Ecto neural progenitor cell (in vitro differentiated cells): ENCODE measurements around the gene RARRES1.

Experiments used
- DNase-seq: peaks from one replicate; pipeline ENCODE4 v3.0.0-alpha.2; 2018; ENCODE audit warnings: low spot score

The RARRES1 gene

DNA sequence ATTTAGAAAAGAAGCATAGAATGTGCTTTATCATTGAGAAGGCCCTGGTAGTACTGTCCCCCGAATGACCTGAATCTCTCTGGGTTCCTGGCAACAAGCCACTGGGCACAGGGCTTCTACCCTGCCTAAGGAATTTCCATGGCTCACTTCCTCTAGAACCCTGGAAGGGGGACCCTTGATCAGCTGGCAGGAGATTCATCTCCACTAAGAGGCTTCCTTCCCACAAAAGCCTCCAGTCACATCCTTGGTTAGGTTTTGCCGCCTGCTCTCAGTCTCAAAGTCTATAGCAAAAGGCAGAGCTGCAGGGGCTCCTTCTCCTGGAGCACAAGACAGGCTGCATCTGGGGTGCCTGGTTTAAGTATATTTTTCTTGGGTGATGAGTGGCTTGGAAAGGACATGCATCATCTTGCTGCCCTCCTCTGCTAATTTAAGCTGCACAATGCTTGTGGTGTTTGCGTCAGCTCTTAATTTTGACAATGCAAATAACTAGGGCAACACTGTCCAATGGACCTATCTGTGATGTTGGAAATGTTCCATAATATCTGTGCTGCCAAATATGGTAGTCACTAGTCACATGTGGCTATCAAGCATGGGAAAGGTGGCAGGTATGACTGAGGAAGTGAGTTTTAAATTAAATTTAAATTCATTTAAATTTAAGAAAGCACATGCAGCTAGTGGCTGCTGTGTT lies 33.4 kb upstream of the RARRES1 start:
- no peak for DNase-seq

DNA sequence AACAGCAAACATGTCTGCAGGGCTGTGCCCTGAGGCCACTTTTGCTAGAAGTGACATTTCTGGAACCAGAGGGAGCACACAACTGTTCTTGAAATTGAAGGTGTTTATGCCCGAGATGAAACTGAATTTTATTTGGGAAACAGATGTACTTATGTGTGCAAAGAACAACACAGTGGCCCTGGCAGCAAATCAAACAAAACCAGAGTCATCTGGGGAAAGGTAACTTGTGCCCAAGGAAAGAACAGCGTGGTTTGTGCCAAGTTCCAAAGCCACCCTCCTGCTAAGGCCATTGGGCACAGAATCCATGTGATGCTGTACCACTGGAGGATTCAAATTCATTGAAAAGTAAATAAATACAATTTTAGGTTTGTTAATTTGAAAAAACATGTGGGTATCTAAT lies 31.2 kb upstream of the RARRES1 start:
- no peak for DNase-seq

DNA sequence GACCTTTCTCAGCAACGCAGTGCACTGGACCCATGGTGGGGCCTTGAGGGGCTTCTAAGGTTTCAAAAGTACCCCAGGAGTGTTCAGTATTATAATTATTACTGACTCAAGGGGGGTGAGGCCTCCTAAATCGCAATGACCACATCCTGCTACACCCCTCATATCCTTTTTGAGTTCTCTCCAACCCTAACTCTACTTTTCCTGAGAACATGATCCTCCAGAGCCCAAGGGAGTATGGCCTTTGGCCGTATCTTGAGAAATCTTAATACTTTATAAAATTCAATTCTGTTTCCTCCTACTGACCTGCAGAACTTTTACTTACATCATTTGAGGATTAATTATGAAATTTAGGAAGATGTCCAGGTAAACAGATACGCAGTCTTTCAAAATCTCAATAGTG lies 30.4 kb upstream of the RARRES1 start:
- no peak for DNase-seq

DNA sequence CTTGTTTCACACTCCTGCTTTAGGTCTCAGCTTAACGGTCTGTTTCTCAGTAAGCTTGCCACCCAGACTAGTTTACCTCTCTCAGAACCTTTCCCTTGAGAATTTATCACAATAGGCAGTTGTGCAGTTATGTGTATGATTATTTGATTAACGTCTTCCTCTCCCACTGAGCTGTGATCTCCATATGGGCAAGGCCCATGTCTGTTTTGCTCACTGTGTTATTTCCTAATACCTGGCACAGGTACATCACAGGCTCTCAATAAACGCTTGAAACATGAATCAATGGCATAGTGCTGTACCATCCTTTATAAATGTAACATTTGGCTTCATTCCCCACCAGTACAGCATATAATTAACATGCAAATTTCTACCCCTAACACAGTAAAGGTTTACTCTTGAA lies 29.1 kb upstream of the RARRES1 start:
- DNase-seq, result no peak

DNA sequence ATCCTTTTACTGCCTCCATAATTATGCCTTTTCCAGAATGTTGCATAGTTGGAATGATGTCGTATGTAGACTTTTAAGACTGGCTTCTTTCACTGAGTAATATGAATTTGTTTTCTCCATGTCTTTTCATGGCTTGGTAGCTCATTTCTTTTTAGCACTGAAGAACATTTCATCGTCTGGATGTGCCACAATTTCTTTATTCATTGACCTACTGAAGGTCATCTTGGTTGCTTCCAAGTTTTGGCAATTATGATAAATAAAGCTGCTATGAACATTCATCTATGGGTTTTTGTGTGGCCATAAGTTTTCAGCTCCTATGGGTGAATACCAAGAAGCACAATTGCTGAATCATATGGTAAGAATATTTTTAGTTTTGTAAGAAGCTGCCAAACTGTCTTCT lies 23.2 kb upstream of the RARRES1 start:
- DNase-seq, result no peak

DNA sequence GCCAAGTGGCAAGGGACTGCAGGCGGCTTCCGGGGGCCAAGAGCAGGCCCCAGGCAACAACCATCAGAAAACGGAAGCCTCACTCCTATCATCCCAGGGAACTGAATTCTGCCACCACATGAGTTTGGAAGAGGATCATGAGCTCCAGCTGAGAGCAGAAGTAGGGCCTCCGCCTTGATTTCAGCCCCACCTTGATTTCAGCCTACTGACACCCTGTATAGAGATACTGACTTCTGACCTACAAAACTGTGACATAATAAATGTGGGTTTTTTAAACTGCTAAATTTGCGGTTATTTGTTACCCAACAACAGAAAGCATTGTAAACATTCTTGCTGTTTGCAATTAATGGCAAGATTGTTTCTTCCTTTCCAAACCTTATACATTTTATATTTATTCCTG lies 21.6 kb upstream of the RARRES1 start:
- DNase-seq, result no peak

DNA sequence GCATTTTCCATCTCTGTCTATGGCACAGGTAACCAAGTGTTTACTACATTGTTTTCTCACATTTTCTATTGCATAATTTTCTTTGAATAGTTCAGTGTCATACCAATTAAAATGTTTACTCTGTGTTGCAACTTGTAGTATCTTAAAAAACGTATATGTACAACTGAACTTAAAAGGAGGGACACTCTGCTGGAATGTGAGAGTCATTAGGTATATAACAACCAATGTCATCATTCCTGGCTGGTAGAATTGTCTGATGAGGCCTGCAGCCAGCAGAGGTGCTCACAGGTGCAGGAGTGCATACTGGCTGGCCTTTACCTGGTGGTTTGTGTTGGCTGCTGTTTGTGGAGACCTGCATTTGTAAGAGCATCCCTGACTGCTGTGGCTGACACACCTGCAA lies 19.1 kb upstream of the RARRES1 start:
- DNase-seq, result no peak

DNA sequence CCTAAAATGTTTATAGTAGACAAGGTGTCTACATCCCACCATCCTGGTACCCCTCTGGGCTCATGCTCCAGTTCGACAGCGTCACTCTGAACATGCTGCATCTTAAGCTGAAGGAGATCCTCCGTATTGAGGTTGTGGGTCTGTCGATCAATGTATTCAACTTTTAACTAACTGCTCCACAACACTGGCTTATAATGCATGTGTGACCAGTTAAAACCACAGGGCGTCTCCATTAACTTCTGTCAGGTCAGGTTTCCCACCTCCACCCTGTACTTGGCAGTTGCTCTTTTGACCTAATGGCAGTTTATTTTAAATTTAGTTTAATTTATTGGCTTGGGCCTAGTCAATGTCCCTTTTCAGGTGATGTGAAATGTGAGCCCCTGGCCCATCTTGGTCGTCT lies 17.8 kb upstream of the RARRES1 start:
- DNase-seq, result no peak

DNA sequence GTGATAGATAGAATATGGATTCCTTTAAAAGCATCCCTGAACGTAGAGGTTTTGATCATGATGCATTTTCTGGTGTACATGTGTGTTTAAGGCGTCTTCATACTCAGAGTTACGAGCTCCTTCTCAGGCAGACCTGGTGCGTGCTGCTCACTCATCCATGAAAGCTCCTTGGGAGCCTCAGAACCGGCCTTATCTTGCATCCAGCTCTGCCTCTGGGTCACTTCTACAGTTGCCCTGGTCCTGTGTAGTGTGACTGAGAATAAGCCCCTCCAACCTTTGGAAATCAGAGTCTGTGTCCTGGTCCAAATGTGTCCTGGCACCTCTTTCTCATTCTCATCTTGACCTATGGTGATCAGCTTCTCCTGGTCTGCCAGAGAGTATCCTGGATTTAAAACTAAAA lies 17.3 kb upstream of the RARRES1 start:
- no peak for DNase-seq

DNA sequence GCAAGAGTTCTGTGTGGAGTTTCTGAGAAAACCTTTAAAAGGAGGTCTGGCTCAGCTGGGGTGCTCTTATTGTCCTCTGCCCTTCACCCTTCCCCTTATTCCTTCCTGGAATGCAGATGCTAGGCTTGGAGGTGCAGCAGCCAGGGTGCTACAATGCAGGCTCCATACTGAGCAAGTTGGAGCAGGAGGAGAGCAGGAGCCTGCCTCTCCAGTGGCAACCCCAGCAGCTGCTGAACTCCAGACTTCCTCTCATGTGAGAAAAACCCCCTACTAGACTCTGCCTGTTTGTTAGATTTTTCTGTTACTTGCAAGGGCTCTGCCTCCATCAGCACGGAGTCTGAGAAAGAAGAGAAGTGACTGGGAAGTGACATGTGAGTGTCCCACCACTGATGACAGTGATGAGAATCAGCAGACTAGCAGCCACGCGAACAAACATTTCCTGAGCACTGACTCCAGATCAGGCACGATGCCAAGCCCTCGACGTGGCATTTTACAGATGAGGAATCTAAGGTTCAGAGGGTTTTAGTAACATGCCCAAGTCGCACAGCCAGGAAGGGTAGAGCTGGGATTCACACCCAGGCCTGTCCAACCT lies 16.1 kb upstream of the RARRES1 start:
- no peak for DNase-seq

DNA sequence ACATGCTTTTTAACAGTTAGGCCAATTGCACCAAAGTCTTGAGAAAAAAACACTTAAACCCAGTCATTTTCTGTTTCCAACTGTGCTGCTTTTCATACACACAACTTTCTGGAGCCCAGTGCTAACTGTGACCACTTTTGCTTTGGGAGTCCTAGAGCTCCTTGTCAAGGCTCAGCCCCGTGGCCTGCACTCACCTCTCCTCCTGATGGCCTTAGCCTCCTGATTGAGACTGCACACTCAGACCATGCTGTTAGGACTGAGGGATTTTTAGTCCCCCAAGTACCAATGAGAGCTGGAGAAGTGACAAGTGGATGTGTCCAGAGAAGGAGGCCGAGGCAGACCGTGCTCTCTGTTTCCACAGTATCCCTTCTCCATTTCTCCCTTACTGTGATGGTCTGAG lies 15.2 kb upstream of the RARRES1 start:
- no peak for DNase-seq

DNA sequence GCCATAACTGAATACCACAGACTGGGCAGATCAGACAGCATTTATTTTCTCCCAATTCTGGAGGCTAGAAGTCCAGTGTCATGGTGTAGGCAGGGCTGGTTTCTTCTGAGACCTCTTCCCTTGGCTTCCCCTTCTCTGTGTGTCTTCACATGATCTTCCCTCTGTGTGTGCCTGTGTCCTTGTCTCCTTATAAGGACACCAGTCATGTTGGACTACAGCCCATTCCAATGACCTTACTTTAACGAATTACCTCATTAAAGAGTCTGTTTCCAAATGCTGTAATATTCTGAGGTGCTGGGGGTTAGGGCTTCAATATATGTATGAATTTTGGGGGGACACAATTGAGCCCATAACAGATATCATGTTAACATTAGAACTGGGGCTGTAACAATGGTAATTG lies 13.3 kb upstream of the RARRES1 start:
- no peak for DNase-seq

DNA sequence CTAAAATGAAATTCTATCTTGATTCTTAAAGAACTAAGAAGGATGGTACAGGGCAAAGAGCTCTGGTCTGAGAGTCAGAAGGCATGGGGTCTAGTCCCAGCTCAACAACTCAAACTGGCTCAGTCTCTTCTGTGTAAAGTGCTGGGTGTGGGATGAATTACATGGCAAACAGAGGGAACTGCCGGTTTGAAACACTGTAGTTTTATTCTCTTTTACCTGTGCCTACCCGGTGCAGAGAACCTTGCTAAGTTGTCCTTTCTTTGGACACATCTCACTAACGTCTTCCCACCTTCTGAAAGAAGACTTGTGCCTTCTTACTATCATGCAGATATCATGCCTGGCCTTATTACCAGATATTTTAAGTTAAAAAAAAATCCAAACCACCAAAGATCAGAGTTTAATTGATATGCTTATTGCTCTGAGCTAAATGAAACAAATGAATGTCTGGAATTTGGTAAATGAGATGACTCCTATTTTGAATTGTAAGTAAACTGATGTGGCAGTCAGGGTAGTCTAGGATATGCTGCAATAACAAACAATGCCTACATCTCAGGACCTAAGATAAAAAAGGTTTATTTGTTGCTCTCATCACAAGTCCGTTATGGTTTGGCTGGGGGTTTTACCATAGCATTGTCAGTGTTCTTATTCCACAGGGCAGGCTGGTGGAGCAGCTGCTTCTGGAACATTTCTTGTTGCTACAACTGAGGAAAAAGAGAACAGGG lies 12.5 kb upstream of the RARRES1 start:
- DNase-seq, result no peak

DNA sequence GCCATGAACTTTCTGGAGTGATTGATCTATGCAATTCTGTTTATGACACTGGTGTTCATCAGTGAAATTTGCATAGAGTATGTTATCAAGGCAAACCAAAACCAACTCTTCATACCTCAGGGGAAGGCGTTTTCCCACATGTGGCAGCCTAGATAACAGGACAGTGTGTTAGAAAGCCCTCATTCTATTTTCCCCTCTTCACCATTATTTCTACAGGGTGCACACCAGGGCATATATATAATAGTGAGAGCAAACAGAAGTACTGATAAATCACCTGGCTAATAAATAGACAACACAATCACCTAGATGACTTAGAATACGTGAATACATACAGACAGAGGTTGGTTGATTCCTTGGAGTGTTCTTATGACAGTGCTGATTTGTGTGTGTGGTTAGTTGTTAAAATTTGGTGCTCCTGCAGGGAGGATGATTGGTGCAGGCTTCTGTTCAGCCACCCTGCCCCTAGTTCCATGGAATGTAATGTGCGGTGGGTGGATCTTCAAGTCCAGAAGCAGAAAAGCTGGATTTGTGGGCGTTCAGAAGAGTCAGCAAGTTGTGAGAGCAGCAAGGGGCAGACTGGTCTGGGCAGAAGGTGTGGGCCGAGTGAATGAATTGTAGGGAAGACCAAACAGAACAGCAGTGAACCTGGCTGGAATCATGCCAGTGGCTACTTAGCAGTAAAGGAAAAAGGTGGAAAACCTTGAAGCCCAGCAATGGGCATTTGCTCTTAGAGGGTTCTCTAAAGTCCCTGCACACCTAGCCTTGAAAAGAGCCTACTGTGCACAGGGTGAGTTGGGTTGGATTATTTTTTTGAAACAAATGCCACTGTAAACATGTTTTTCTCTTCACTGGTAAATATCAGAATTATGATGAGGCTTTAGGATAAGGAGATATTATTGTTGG lies 11.7 kb upstream of the RARRES1 start:
- DNase-seq, result no peak

DNA sequence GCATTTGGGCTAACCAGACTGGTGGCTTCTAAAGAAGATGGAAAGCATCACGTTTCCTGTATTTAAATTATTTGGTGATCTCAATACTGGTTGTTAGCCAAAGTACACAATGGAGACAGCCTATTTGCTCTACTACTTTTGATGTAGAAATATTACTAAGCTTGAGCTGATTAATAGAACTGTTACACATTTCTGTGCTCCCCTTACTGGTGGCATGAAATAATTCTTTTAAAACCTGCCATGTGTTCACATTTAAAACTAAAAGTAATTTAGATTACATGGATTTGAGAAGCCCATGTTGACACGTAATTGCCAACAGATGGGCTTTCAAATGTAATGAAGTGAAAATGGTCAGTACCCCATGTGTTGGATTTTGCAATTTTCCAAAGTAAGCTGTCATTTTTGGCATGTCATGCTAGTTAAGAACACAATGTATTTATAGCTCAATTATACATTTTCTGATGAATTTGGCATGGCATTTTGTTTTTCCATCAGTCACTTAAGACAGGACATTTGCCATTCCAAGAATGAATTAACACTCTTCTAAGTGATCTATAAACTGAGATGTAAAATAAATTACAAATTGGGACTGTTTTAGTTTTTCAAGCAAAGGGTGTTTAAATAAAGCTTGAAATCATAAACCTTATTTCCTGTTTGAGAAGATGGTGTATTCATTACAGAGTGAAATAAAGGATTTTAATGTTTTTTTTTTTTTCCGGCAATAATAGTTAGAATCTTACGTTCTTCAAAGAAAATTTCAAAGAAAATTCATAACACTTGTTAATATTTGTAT lies 10.8 kb upstream of the RARRES1 start:
- no peak for DNase-seq

DNA sequence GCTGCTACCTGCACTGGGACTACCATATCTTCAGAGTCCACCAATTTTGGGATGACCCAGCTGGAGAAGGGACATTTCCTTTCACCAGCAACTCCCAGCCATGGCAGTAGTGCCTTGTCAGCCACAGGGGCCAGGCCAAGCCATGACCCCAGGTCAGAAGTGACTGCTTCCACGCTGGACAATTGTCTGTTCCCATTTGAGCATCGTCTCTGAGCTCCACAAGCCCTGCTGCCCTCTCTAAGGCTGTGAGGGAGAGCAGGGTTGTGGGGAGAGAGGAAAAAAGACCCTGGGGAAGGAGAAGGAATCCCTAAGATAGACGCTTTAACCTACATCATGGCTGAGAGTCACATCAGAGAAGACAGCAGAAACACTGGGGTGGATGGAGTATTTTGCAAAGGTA lies 7.4 kb upstream of the RARRES1 start:
- DNase-seq, result no peak

DNA sequence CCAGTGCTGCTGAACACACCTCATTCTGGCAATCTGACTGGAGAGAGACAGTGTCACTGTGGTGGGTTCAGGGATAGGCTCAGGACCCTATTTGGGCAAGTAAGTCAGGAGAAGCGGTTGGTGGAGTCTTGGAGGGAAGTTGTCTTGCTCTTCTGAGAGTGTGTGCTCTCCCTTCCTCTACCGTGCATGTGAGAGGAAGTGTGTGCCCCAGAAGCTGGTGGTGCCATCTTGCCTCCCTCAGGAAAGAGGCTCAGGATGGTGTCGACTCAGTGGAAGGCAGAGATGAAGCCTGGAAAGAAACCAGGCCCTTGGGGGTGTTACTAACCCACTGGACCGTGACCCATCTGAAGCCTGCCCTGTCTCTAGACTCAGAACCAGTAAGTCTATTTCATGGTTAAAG lies 6.8 kb upstream of the RARRES1 start:
- no peak for DNase-seq

DNA sequence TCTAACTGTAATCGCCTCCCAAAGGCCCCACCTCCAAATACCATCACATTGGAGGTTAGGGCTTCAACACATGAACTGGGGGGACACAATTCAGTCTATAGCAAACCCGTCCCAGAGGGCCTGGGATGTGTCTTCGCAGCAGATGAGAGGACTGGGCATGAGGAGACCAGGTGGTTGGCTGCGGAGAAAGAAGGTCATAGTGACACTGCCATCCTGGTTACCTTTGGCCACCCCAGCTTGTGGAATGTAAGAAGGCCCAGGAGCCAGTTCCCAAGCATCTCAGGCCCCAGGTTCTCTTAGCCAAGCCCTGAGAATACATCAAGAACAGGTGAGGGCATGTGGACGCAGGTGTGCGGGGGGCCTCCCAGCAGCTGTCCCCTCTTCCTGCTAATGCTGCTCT lies 6.4 kb upstream of the RARRES1 start:
- no peak for DNase-seq

DNA sequence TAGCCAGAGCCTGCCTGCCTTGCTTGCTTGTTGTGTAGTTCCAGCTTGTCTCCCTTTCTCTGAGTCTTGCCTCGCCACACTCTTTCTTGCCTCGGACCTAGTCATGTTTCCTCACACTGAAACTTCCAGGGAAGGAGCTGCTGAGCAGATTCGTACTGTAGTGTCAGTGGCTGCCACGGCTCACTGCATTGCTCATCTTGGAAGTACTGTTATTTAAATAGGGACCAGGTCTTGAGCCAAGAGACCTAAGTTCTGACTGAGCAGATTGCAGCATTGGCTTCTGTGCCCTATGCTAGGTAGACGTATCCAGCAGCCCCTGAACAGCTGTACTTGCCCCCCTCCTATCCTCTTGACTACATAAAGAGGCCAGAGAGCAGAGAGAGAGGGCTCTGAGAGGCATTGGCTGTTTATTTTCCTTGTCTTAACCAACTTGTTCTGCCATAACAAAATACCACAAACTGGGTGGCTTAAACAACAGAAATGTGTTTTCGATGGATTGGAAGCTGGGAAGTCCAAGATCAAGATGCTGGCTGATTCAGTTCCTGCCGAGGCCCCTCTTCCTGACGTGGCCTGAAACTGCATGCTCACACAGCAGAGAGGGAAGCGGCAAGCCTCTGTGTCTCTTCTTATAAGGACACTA lies 5.8 kb upstream of the RARRES1 start:
- DNase-seq, result no peak

DNA sequence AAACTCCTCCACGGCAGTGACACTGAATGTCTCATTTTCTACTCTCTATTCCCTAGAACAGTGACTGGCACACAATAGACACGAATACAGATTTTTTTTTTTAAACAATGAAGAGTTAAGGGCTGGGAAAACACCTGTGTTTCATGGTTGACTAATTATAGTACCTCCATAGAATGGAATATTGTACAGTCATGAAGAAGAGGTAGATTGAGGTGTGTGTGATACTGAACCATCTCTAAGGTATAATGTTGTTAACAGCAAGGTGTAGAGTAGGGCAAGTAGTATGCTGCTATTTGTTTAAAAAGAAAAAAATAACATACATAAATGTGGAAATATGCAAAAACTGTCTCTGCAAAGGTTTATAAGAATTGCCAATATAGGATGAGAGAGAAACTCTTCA lies 5.2 kb upstream of the RARRES1 start:
- DNase-seq, result no peak

DNA sequence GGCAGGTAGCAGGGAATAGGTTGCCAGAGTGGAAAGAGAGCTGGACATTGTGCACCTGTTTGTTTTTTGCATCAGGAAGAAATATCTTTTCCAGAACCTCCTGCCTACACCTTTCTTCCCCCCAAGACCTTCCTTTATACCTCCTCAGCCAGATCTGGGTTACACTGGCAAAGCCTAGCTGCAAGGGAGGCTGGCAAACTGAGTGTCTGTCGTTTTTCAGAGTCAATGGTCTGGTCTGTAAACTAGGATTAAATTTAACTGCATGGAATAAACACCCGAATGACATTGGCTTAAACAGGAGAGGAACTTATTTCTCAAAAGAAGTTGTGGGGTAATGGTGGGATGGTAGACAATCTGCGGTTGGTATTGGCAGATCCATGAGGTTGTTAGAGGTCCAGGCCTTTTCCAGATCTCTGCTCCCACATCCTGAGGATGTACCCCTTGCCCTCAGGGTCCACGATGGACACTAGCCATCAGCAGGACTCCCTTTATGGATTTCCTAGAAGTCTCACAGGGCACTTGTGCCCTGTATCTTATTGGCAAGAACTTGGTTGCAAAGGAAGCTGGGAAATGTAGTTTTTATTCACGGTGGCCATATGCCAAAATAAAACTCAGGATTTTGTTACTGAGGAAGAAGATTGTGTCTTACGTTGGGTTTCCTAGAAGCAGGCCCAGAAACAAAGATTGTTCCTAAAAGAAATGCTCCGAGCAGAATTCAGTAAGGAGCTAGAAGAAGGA lies 3.2 kb upstream of the RARRES1 start:
- no peak for DNase-seq
